Right lobe of liver (tissue), 6 donors: ENCODE results near the gene SNED1. TPM values are rescaled to one million over a fixed set of nuclear protein-coding genes. Genes with fewer than 3 reads are reported as not detected.

ENCODE experiments used
- ATAC-seq, 4 donors: fragments of 200-7000 bp; cut with Tn5 transposase; one replicate each; pipeline ENCODE4 v1.9.1; 2020; ENCODE audit warnings: mild to moderate bottlenecking in 4 of 4, moderate library complexity in 4 of 4
- DNase-seq, 3 donors: peaks; one replicate each; pipeline ENCODE4 v3.0.0-alpha.2; 2020
- H3K27ac ChIP-seq, 3 donors: fragments of 200-600 bp; one replicate each; pipeline ENCODE4 v1.8.0; 2022
- H3K27me3 ChIP-seq, 2 donors: fragments of 200-600 bp; one replicate each; pipeline ENCODE4 v1.8.0; 2022
- H3K36me3 ChIP-seq, 4 donors: fragments of 200-600 bp; sonication (generic) in 1 of 4; one replicate each; pipeline versions ENCODE4 v1.5.1 to v1.8.0; 2017 to 2022; ENCODE audit warnings: control low read depth in 1 of 4
- H3K4me1 ChIP-seq, 4 donors: fragments of 200-600 bp; sonication (generic) in 1 of 4; one replicate each; pipeline versions ENCODE4 v1.5.1 to v1.8.0; 2017 to 2022; ENCODE audit warnings: control low read depth in 1 of 4
- H3K4me3 ChIP-seq, 3 donors: fragments of 200-600 bp; one replicate each; pipeline ENCODE4 v1.8.0; 2022
- H3K9me3 ChIP-seq, 4 donors: fragments of 200-600 bp; sonication (generic) in 1 of 4; one replicate each; pipeline versions ENCODE4 v1.5.1 to v1.8.0; 2017 to 2022; ENCODE audit warnings: control low read depth in 1 of 4
- POLR2A ChIP-seq: fragments of 450-650 bp; IDR thresholded peaks from one replicate; pipeline ENCODE4 v1.6.1; 2017; ENCODE audit warnings: antibody characterized with exemption, mild to moderate bottlenecking
- WGBS: methylation state at CpG from one replicate; pipeline ENCODE4 v1.1.6; 2018; ENCODE audit warnings: low coverage, low lambda C conversion rate; ENCODE audit not compliant: insufficient coverage; ENCODE audit errors: missing lambda C conversion rate; 5-methylcytosine and 5-hydroxymethylcytosine counted together
- intact Hi-C, 2 donors: fragments of 100-400 bp; cut with DNase I; formaldehyde crosslinking; loops; one replicate each; pipeline versions ENCODE4 v1.11.2 to v1.14.1; 2022
- total RNA-seq, 6 experiments: library from RNA; depleted of rRNA in 2 of 6; stranded (reverse); fragments of >200 nt in 2 of 6; fragmentation: NEBNext Ultra II Directional in 3 of 6; extraction: Animal tissue kit (Norgen Biotek cat#: 25700) in 3 of 6; gene quantifications; one replicate each; pipeline versions ENCODE4 v1.1.0 to v1.2.4, GENCODE V29; 2016 to 2023
- TF ChIP-seq, protein P1 (sequence below), 4 donors: fragments of 200-600 bp in 3 of 4; fragments of 450-650 bp in 1 of 4; IDR thresholded peaks; one replicate each; pipeline versions ENCODE4 v1.5.1 to v1.8.0; 2016 to 2022; ENCODE audit warnings: antibody characterized with exemption in 4 of 4, mild to moderate bottlenecking in 2 of 4
- donor health status: DM: no; HTN: yes; CAD: no.
- donor health status: DM: no; HTN: no; CAD: no.
- donor health status: DM: no; HTN: no; CAD: no.
- donor health status: DM: no; HTN: yes; CAD: no.
- donor health status: DM: no; HTN: yes; CAD: no.

The SNED1 gene
- total RNA-seq, 6 experiments from 2014 or later: 7.4 to 27.8 (median 13.2) TPM

DNA sequence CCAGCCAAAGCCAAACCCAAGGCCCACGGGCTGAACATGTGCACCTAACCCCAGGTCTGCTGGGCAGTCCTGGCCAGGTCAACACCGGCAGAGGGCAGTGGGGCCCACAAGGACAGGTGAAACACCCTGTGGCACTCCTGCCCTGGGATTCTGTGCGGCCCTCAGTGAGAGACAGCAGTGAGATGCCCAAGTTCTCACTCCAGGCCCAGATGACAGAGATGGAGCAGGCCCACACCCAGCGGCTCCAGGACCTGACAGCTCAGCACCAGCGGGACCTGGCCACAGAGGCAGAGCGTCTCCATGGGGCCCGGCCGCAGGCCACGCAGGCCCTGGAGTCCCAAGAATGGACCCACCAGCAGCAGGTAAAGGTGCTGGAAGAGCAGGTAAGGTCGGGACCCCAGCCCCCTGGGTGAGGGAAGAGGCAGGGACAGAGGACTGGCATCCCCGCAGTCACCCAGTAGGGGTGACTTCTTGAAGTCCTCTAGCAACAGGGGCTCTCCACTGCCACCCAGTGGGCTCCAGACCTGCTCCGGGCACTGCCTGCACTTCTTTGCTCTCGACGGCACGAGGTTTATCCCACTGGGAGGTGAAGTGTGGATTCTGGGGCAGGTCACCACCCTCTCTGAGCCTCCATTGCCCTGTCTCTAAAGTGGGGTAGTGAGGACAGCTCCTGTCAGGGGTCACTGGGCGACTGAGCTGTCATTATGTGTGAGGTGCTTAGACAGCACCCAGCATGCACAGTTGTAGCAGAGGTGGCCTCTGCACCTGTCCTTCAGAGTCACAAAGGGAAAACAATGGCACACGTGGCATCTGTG, 8.8 kb upstream of the SNED1 start:
- H3K9me3 ChIP-seq: no peaks in the 10 kb centered on the region
- TF ChIP-seq, protein P1, sequence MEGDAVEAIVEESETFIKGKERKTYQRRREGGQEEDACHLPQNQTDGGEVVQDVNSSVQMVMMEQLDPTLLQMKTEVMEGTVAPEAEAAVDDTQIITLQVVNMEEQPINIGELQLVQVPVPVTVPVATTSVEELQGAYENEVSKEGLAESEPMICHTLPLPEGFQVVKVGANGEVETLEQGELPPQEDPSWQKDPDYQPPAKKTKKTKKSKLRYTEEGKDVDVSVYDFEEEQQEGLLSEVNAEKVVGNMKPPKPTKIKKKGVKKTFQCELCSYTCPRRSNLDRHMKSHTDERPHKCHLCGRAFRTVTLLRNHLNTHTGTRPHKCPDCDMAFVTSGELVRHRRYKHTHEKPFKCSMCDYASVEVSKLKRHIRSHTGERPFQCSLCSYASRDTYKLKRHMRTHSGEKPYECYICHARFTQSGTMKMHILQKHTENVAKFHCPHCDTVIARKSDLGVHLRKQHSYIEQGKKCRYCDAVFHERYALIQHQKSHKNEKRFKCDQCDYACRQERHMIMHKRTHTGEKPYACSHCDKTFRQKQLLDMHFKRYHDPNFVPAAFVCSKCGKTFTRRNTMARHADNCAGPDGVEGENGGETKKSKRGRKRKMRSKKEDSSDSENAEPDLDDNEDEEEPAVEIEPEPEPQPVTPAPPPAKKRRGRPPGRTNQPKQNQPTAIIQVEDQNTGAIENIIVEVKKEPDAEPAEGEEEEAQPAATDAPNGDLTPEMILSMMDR (IDR thresholded peaks at IDR 0.05): peak; percentile 45 to 63 (median 54)
- no peak for TF ChIP-seq POLR2A
- WGBS: 75% methylated on average over 6 of the region's 17 CpGs
- intact Hi-C loops: loop anchor here (10.0 kb wide), 2 partner anchors 75 to 135 kb away; no protein-coding TSS in a partner anchor
- peak; percentile 67 to 79 (median 74) for DNase-seq
- peak; percentile 18 to 42 (median 30) for ATAC-seq
- H3K4me3 ChIP-seq: no peak overlapping the region
- H3K4me1 ChIP-seq: peaks cover 3 to 32% (median 21%) of the 10 kb centered on the region in 4 donors
- H3K27ac ChIP-seq: no peak overlapping the region
- no peaks in the 10 kb centered on the region for H3K36me3 ChIP-seq
- H3K27me3 ChIP-seq: no peaks in the 10 kb centered on the region

GRCh38 chr2:240990266-240990529, 8.2 kb upstream of the SNED1 start:
- peaks cover 3 to 34% (median 23%) of the 10 kb centered on the region in 4 donors for H3K4me1 ChIP-seq
- TF ChIP-seq POLR2A: no peak
- TF ChIP-seq, protein P1 (IDR thresholded peaks at IDR 0.05): no peak
- no peak overlapping the region for H3K27ac ChIP-seq
- DNase-seq (no peak), ATAC-seq (no peak)
- no CpG with 5 or more reads among the region's 2 CpGs for WGBS
- no peaks in the 10 kb centered on the region for H3K27me3 ChIP-seq
- no peaks in the 10 kb centered on the region for H3K9me3 ChIP-seq
- intact Hi-C loops: loop anchor here in 1 of 2 donors (10.0 kb wide), 2 partner anchors 75 to 135 kb away; no protein-coding TSS in a partner anchor
- H3K4me3 ChIP-seq: no peak overlapping the region
- H3K36me3 ChIP-seq: no peaks in the 10 kb centered on the region

DNA sequence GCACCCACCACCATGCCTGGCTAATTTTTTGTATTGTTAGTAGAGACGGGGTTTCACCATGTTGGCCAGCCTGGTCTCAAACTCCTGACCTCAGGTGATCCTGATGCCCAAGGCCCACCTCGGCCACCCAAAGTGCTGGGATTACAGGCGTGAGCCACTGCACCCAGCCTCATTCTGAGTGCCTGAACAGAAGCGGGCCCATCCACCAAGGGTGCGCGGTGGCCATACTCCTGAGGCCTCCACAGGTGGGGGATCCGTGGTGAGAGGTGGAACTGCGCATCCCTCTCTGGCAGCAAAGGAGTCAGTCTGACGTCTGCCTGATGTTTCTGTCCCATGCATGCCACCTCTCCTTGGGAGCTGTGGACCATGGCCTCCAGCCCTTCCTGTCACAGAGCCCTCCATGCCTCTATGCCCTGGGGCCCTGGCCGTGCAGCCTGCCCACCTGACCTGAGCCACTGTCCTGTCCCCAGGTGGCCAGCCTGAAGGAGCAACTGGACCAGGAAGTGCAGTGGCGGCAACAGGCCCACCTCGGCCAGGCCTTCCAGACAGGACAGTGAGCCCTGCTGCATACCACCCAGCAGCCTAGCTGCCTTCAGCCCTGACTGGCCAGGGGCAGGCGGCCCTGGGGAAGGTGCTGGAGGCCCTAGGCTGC, 7.6 kb upstream of the SNED1 start:
- ATAC-seq: no peak
- H3K27me3 ChIP-seq: no peaks in the 10 kb centered on the region
- no peak for TF ChIP-seq POLR2A
- TF ChIP-seq, protein P1 (IDR thresholded peaks at IDR 0.05): no peak
- no peaks in the 10 kb centered on the region for H3K36me3 ChIP-seq
- H3K4me1 ChIP-seq: peaks cover 3 to 38% (median 24%) of the 10 kb centered on the region in 4 donors
- H3K27ac ChIP-seq: no peak overlapping the region
- no peak overlapping the region for H3K4me3 ChIP-seq
- peak; percentile 20 to 50 (median 40) for DNase-seq
- no CpG with 5 or more reads among the region's 13 CpGs for WGBS
- intact Hi-C loops: loop anchor here in 1 of 2 donors (10.0 kb wide), 2 partner anchors 76 to 136 kb away; no protein-coding TSS in a partner anchor
- no peaks in the 10 kb centered on the region for H3K9me3 ChIP-seq

DNA sequence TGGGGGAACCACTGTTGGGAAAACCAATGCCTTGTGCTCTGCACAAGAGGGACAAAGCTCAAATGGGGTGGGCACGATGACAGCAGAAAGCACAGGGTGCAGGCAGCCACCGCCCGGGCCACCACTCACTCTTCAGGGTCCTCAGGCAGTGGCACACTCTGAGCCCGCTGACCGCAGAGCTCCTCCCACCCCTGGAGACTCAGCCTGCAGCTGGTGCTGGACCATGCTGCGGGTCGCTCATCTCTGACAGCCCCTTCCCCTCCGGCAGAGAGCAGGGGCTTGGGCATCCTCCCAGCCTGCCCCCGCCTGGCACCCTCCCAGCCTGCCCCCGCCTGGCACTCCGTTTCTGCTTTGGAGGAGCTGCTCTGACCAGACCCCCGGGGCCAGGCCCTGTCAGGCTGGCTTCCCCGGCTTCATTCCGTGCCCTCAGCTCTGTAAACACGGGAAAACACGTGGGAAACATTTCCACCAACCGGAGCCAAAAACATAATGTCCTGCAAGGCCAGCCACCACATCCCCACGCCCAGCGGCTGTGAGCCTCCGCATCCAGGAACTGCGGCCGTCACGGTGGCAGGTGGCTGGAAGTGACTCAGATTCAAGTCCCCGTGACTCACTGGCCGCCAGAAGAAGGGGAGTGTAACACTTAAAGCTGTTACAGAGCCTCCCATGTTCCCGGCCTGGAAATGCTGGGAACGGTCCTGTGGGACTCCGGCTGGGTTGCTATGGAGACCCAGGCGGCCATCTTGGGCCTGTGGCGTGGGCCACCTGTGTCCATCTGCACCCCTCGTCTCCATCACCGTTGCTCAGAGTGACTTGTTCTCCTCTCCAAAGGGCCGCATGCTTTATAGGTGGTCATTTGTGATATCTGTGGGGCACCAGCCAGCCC, 6.8 kb upstream of the SNED1 start:
- TF ChIP-seq, protein P1 (IDR thresholded peaks at IDR 0.05): no peak
- no peak for TF ChIP-seq POLR2A
- H3K4me3 ChIP-seq: no peak overlapping the region
- intact Hi-C loops: loop anchor here in 1 of 2 donors (10.0 kb wide), 2 partner anchors 77 to 137 kb away; no protein-coding TSS in a partner anchor
- peak; percentile 54 to 80 (median 65) for DNase-seq
- H3K27me3 ChIP-seq: no peaks in the 10 kb centered on the region
- H3K36me3 ChIP-seq: no peaks in the 10 kb centered on the region
- no peaks in the 10 kb centered on the region for H3K9me3 ChIP-seq
- peak in 3 of 4 donors; percentile 4 to 68 (median 16) for ATAC-seq
- peaks cover 3 to 39% (median 25%) of the 10 kb centered on the region in 4 donors for H3K4me1 ChIP-seq
- no peak overlapping the region for H3K27ac ChIP-seq
- WGBS: 57% methylated on average over 6 of the region's 33 CpGs
